Small intestine (tissue), 7 donors: ENCODE results near the gene BTNL3. TPM values are rescaled to one million over a fixed set of nuclear protein-coding genes. Genes with fewer than 3 reads are reported as not detected.

Experiments used
- DNase-seq, 2 donors: peaks; one replicate each; pipeline versions ENCODE4 v3.0.0 to v3.0.0-alpha.2; 2013
- FAIRE-seq: peaks from 2 replicates; lab custom pipeline; 2012; peaks lifted over from hg19 to GRCh38; lab: Jason Lieb, UNC
- H3K27ac ChIP-seq, 3 donors: one replicate each; pipeline ENCODE4 v1.5.1; 2013; ENCODE audit warnings: low read length in 2 of 3, mild to moderate bottlenecking in 2 of 3, control low read depth in 1 of 3, inconsistent platforms in 1 of 3, low read depth in 1 of 3, moderate library complexity in 1 of 3
- H3K27me3 ChIP-seq, 3 donors: one replicate each; pipeline ENCODE4 v1.6.1; 2013; ENCODE audit warnings: low read length in 3 of 3, inconsistent platforms in 1 of 3; ENCODE audit not compliant: control insufficient read depth in 3 of 3, insufficient read depth in 3 of 3
- H3K36me3 ChIP-seq, 3 donors: one replicate each; pipeline ENCODE4 v1.6.1; 2013; ENCODE audit warnings: low read length in 3 of 3, inconsistent platforms in 1 of 3, low read depth in 1 of 3, mild to moderate bottlenecking in 1 of 3, moderate library complexity in 1 of 3; ENCODE audit not compliant: control insufficient read depth in 3 of 3, insufficient read depth in 2 of 3
- H3K4me1 ChIP-seq, 3 donors: one replicate each; pipeline ENCODE4 v1.6.1; 2013; ENCODE audit warnings: low read length in 2 of 3, inconsistent platforms in 1 of 3, low read depth in 1 of 3, mild to moderate bottlenecking in 1 of 3, moderate library complexity in 1 of 3; ENCODE audit not compliant: control insufficient read depth in 3 of 3, insufficient read depth in 2 of 3
- H3K4me3 ChIP-seq, 3 donors: one replicate each; pipeline ENCODE4 v1.5.1; 2013; ENCODE audit warnings: low read length in 3 of 3, control low read depth in 1 of 3, inconsistent platforms in 1 of 3, low read depth in 1 of 3, mild to moderate bottlenecking in 1 of 3, moderate library complexity in 1 of 3
- H3K9me3 ChIP-seq, 2 donors: one replicate each; pipeline ENCODE4 v1.6.1; 2013; ENCODE audit warnings: low read depth in 1 of 2, low read length in 1 of 2; ENCODE audit not compliant: control insufficient read depth in 2 of 2, insufficient read depth in 1 of 2
- WGBS, 3 donors: extraction: QIAGEN DNeasy Blood & Tissue Kit; methylation state at CpG; one replicate each; pipeline ENCODE4 v1.1.7; 2013; 5-methylcytosine and 5-hydroxymethylcytosine counted together
- polyA plus RNA-seq, 4 donors: library from polyadenylated mRNA; stranded (reverse) in 3 of 4; unstranded in 1 of 4; fragments of 200-250 nt in 3 of 4; fragments of 120-200 nt in 1 of 4; gene quantifications; one replicate each; pipeline versions ENCODE4 v1.2.1 to v1.2.3, GENCODE V29; 2013
- donor health status: healthy with polysubstance abuse.
- donor health status: control.
- donor health status: control.
- donor health status: Bipolar disorder and iron deficiency.
- donor health status: healthy.

The BTNL3 gene
- polyA plus RNA-seq, 4 donors = 35.6 to 162 (median 102) TPM

DNA sequence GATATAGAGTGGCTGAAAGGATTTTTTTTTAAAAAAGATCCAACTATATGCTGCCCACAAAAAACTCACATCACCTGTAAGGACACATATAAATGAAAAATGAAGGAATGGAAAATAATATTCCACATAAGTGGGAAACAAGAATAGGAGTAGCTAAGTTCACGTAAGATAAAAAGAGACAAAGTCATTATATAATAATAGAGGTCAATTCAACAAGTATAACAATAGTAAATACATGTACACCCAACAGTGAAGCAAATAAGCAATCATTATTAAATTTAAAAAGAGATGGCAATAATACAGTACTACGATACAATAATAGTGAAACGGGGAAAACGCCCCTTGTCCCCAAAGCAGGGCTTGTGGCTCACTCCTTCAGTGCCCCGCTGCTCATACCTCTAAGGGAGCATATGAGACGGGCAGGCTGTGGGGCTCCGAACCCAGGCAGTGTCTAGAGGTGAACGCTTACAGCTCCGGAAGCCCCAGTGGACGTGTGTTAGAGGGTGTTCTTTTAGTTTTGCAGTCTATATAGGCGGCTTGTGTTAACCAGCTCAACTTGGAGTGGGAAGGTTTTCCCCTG, 38.9 kb downstream of the BTNL3 start:
- FAIRE-seq (no peak), DNase-seq (no peak)
- no peaks in the 10 kb centered on the region for H3K27me3 ChIP-seq
- no peaks in the 10 kb centered on the region for H3K4me1 ChIP-seq
- H3K27ac ChIP-seq = no peak overlapping the region
- peaks cover 0 to 9% of the 10 kb centered on the region in 2 donors for H3K9me3 ChIP-seq
- H3K36me3 ChIP-seq = no peaks in the 10 kb centered on the region
- H3K4me3 ChIP-seq = no peak overlapping the region
- WGBS, 3 donors = 88 to 90% (median 89%) methylated on average over 11 of the region's 11 CpGs

DNA sequence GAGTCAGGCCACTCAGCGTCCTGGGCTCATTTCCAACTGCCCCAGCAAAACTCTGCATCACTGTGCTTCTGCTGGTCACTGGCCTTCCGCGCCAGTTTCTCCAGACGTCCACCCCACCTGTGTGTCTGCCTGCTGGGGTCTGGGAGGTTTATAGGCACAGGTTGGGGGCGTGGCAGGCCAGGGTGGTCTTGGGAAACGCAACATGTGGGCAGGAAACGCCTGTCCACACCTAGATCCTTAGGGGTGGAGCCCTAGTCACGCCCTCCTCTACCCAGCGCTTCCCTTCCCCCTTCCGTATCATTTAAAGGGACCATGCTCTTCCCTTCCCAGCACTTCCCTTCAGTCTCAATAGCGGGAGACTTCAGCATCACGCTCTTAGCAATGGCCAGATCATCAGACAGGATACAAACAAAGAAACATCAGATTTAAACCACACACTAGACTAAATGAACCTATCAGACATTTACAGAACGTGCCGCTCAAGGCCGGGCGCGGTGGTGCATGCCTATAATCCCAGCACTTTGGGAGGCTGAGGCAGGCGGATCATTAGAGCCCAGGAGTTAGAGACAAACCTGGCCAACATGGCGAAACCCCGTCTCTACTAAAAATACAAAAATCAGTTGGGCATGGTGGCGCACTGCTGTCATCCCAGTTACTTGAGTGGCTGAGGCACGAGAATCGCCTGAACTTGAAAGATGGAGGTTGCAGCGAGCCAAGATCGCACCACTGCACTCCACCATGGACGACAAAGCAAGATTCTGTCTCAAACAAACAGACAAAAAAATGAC, 39.6 kb downstream of the BTNL3 start:
- Histone ChIP-seq H3K9me3 (peaks cover 0 to 9% of the 10 kb centered on the region in 2 donors), H3K4me3 (no peak overlapping the region), H3K27me3 (no peaks in the 10 kb centered on the region), H3K27ac (no peak overlapping the region), H3K36me3 (no peaks in the 10 kb centered on the region), H3K4me1 (no peaks in the 10 kb centered on the region)
- DNase-seq (no peak), FAIRE-seq (no peak)
- WGBS, 3 donors = 79 to 82% (median 79%) methylated on average over 26 of the region's 26 CpGs

DNA sequence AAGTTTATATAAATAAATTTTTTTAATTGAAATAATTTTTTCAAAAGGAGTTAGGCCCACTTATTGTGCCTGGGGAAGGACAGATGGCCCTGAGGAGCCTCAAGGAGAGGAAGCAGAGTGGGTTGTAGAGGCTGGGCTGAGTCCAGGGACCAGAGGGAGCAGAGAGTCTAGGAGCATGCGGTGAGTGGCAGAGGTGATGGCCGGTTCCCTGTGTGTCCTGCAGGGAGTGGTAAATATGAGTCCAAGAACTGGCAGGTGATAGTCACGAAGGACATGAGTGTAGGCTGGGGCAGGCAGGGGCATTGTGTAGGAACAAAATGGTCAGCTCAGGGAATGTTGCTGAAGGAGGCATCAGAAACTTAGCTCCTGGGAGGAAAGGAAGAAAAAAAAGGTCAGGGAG, 43.1 kb downstream of the BTNL3 start:
- Histone ChIP-seq H3K36me3 (no peaks in the 10 kb centered on the region), H3K4me3 (no peak overlapping the region), H3K4me1 (no peaks in the 10 kb centered on the region), H3K27ac (no peak overlapping the region), H3K9me3 (no peaks in the 10 kb centered on the region), H3K27me3 (no peaks in the 10 kb centered on the region)
- FAIRE-seq = no peak
- no peak for DNase-seq
- 77 to 93% (median 86%) methylated on average over 3 of the region's 3 CpGs for WGBS, 3 donors

DNA sequence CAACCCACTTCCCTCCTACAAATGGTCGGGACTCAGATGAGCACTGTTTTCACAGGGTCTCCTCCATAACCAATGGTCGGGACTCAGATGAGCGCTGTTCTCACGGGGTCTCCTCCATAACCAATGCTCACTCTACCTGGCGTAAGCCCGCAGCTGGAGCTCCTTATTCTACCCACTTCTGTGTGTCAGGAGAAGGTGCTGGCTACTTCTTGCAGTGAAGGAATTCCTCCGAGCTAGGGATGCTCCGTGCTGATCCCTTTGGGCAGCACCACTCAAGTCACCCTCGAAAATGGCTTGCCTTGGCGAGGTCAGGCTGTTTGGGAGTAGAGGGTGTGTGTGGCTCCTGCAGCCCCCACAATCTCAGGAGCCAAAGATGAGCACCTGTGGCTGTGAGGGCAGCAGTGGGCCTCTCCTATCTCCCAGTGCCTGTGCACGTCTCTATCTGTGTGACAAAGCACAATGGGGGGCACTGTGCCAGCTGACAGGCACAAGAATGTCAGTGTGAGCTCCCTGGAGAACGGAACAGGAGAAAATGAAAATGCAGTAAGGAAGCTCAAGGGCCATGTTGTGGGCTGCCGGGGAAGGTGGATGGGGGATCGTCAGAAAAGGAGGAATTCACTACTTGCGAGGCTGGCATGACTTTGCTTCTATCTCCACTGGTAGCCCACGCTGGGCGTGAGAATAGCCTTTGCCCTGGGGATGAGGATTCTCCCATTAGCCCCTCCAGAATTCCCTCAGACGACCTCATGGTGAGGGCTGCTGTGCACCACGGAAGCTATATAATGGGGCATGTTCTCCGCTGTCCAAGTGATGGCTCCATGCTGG, 47.6 kb downstream of the BTNL3 start:
- DNase-seq (no peak), FAIRE-seq (no peak)
- no peaks in the 10 kb centered on the region for H3K36me3 ChIP-seq
- H3K27ac ChIP-seq = no peak overlapping the region
- H3K27me3 ChIP-seq = no peaks in the 10 kb centered on the region
- no peaks in the 10 kb centered on the region for H3K9me3 ChIP-seq
- 46 to 66% (median 65%) methylated on average over 20 of the region's 20 CpGs for WGBS, 3 donors
- no peak overlapping the region for H3K4me3 ChIP-seq
- H3K4me1 ChIP-seq = no peaks in the 10 kb centered on the region

DNA sequence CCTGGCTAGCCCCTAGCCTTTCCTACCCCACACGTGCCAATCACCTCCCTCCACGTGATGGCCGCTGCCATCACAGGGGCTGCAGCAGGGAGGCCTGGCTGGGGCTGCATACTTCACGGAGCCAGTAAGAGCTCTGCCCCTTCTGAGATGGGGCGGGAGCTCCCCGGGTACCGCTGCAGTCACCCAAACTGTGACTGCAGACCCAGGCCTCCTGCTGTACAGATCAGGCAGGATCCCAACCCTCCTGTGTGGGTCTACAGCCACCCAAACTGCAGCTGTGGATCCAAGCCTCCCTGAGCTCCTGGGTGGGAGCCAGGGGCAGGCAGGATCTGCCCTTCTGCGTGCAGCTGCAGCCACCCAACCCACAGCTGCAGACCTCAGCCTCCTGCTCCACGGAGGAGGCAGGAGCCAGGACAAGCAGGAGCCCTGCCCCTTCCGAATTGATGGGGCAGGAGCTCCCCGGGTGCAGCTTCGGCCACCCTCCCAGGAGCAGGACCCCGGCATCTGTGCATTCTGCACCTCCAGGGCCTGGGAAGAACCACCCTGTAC, 48.2 kb downstream of the BTNL3 start:
- H3K4me3 ChIP-seq = no peak overlapping the region
- H3K36me3 ChIP-seq = no peaks in the 10 kb centered on the region
- WGBS, 3 donors = 81 to 87% (median 81%) methylated on average over 11 to 13 of the region's 13 CpGs
- no peaks in the 10 kb centered on the region for H3K9me3 ChIP-seq
- no peaks in the 10 kb centered on the region for H3K4me1 ChIP-seq
- no peak for DNase-seq
- H3K27me3 ChIP-seq = peaks cover 0 to 1% (median 0%) of the 10 kb centered on the region in 3 donors
- no peak overlapping the region for H3K27ac ChIP-seq
- no peak for FAIRE-seq

- H3K36me3 ChIP-seq = no peaks in the 10 kb centered on the region
- H3K27ac ChIP-seq = no peak overlapping the region
- H3K27me3 ChIP-seq = peaks cover 0 to 6% (median 2%) of the 10 kb centered on the region in 3 donors
- no peaks in the 10 kb centered on the region for H3K9me3 ChIP-seq
- H3K4me3 ChIP-seq = no peak overlapping the region
- FAIRE-seq (no peak), DNase-seq (no peak)
- H3K4me1 ChIP-seq = no peaks in the 10 kb centered on the region
- WGBS, 3 donors = 68 to 79% (median 75%) methylated on average over 4 of the region's 4 CpGs
Observed at GRCh38 chr5:181037365-181037861, 48.8 kb downstream of the BTNL3 start.

DNA sequence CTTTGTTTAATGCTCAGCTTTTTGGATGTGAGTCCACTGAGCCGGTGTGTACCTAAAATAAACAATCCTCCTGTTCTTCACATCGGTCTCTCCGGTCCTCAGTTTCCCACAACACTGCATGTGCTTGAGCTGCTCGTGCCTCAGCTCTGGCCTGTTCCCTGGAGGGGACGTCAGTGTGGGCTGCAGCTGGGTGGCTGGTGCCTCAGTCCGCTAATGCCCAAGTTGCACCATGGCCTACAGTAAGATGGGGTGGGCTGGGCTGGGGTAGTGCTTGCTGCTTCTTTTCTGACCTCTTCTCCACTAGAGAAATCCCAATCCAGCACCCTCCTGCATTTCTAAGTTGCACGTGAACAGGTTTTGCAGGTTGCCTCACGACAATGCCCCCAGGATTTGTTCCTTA, 50.8 kb downstream of the BTNL3 start:
- Histone ChIP-seq H3K27me3 (peaks cover 0 to 12% (median 2%) of the 10 kb centered on the region in 3 donors), H3K4me1 (no peaks in the 10 kb centered on the region), H3K4me3 (no peak overlapping the region), H3K36me3 (no peaks in the 10 kb centered on the region), H3K9me3 (no peaks in the 10 kb centered on the region), H3K27ac (no peak overlapping the region)
- 58 to 76% (median 73%) methylated on average over 8 of the region's 8 CpGs for WGBS, 3 donors
- DNase-seq (no peak), FAIRE-seq (no peak)
